C1 segment of cervical spinal cord (tissue), 14 donors: ENCODE results near the gene PORCN.
"Not testable (repeated sequence)": the region's sequence is repeated elsewhere in the genome, so short reads cannot be mapped to it uniquely, and the experiment has no call there.

Experiments
- DNase-seq, 14 donors: peaks; one replicate each; lab custom pipeline; 2025; lab: John Stamatoyannopoulos, UW

PORCN gene

GRCh38 chrX:48512371-48512935, 3.7 kb downstream of the PORCN start:
- DNase-seq, result no peak

- DNase-seq, result no peak
Observed at GRCh38 chrX:48513670-48514069, 4.9 kb downstream of the PORCN start.

- DNase-seq, result no peak
Observed at GRCh38 chrX:48514126-48514806, 5.5 kb downstream of the PORCN start.

- no peak for DNase-seq
Observed at GRCh38 chrX:48514868-48515460, 6.2 kb downstream of the PORCN start.

- no peak for DNase-seq
Observed at GRCh38 chrX:48515842-48516241, 7.0 kb downstream of the PORCN start.

- DNase-seq, result no peak
Observed at GRCh38 chrX:48516285-48516684, 7.5 kb downstream of the PORCN start.

GRCh38 chrX:48516987-48517386, 8.2 kb downstream of the PORCN start:
- DNase-seq, result no peak

- DNase-seq, result not testable (repeated sequence)
Observed at GRCh38 chrX:48519481-48519880, 10.7 kb downstream of the PORCN start.

- no peak for DNase-seq
Observed at GRCh38 chrX:48520455-48520854, 11.7 kb downstream of the PORCN start.

GRCh38 chrX:48520976-48521352, 12.2 kb downstream of the PORCN start:
- no peak for DNase-seq

GRCh38 chrX:48521353-48522243, 12.8 kb downstream of the PORCN start, which contains the start of gene EBP:
Gene EBP, plus strand, starts transcription at chrX:48521808. Its CDS starts 1,964 bp downstream, at chrX:48523772.
- peak in 13 of 14 donors; percentile 3 to 86 (median 61) for DNase-seq

- DNase-seq, result no peak
Observed at GRCh38 chrX:48522291-48522690, 13.5 kb downstream of the PORCN start.

- no peak for DNase-seq
Observed at GRCh38 chrX:48523682-48524081, 14.9 kb downstream of the PORCN start.

GRCh38 chrX:48525853-48526252, 17.1 kb downstream of the PORCN start:
- not testable (repeated sequence) for DNase-seq

GRCh38 chrX:48530736-48531135, 21.9 kb downstream of the PORCN start:
- no peak for DNase-seq

- no peak for DNase-seq
Observed at GRCh38 chrX:48531358-48531959, 22.7 kb downstream of the PORCN start.

- DNase-seq, result no peak
Observed at GRCh38 chrX:48532161-48532560, 23.4 kb downstream of the PORCN start.

- DNase-seq, result no peak
Observed at GRCh38 chrX:48533165-48533564, 24.4 kb downstream of the PORCN start.

- no peak for DNase-seq
Observed at GRCh38 chrX:48538641-48539344, 30.0 kb downstream of the PORCN start.

- peak; percentile 42 to 96 (median 84) for DNase-seq
Observed at GRCh38 chrX:48539345-48540027, 30.7 kb downstream of the PORCN start, which contains the start of gene TBC1D25. Gene TBC1D25, plus strand, starts transcription at chrX:48539714. Its CDS starts 84 bp downstream, at chrX:48539798.
